ENCODE results near the gene CHML.

CHML gene

GRCh38 chr1:241646201-241646600 lies 6.0 kb upstream of the CHML start:
- no peak for DNase-seq (ENCODE audit: low spot score)

GRCh38 chr1:241645199-241645598 lies 5.0 kb upstream of the CHML start:
- no peak for DNase-seq (ENCODE audit: low spot score)

GRCh38 chr1:241644259-241644658 lies 4.1 kb upstream of the CHML start:
- DNase-seq (ENCODE audit: low spot score) = no peak

- no peak for DNase-seq (ENCODE audit: low spot score)
Observed at GRCh38 chr1:241642593-241642944, 2.4 kb upstream of the CHML start.

- peak; percentile 30 for DNase-seq (ENCODE audit: low spot score)
Observed at GRCh38 chr1:241641773-241642592, 1.8 kb upstream of the CHML start.

GRCh38 chr1:241640867-241641622 lies 876 bp upstream of the CHML start:
- DNase-seq (ENCODE audit: low spot score) = no peak

GRCh38 chr1:241639623-241640148 lies 483 bp downstream of the CHML start:
- no peak for DNase-seq (ENCODE audit: low spot score)

- peak; percentile 51 for DNase-seq (ENCODE audit: low spot score)
Observed at GRCh38 chr1:241638909-241639622, 1.1 kb downstream of the CHML start.

- DNase-seq (ENCODE audit: low spot score) = no peak
Observed at GRCh38 chr1:241638099-241638682, 2.0 kb downstream of the CHML start.

- DNase-seq (ENCODE audit: low spot score) = no peak
Observed at GRCh38 chr1:241637604-241638003, 2.6 kb downstream of the CHML start.

- DNase-seq (ENCODE audit: low spot score) = no peak
Observed at GRCh38 chr1:241637046-241637590, 3.1 kb downstream of the CHML start.

- no peak for DNase-seq (ENCODE audit: low spot score)
Observed at GRCh38 chr1:241636291-241636690, 3.9 kb downstream of the CHML start.

GRCh38 chr1:241635556-241636152 lies 4.5 kb downstream of the CHML start:
- DNase-seq (ENCODE audit: low spot score) = no peak

GRCh38 chr1:241632987-241633386 lies 7.2 kb downstream of the CHML start:
- no peak for DNase-seq (ENCODE audit: low spot score)

GRCh38 chr1:241631674-241632073 lies 8.5 kb downstream of the CHML start:
- no peak for DNase-seq (ENCODE audit: low spot score)

GRCh38 chr1:241630899-241631298 lies 9.3 kb downstream of the CHML start:
- DNase-seq (ENCODE audit: low spot score) = no peak

- no peak for DNase-seq (ENCODE audit: low spot score)
Observed at GRCh38 chr1:241630476-241630875, 9.7 kb downstream of the CHML start.

- DNase-seq (ENCODE audit: low spot score) = no peak
Observed at GRCh38 chr1:241630005-241630404, 10.2 kb downstream of the CHML start.

- DNase-seq (ENCODE audit: low spot score) = peak; percentile 85
Observed at GRCh38 chr1:241627453-241628259, 12.5 kb downstream of the CHML start.

GRCh38 chr1:241624935-241625334 lies 15.2 kb downstream of the CHML start:
- no peak for DNase-seq (ENCODE audit: low spot score)

GRCh38 chr1:241622669-241623068 lies 17.5 kb downstream of the CHML start:
- no peak for DNase-seq (ENCODE audit: low spot score)
